ENCODE measurements around the gene SFTPD.
A peak's percentile ranks its signal among the peaks of the same experiment; 100 is the strongest.
"Not testable (repeated sequence)": the region's sequence is repeated elsewhere in the genome, so short reads cannot be mapped to it uniquely, and the experiment has no call there.

The SFTPD gene

GRCh38 chr10:79986661-79987060, 37.8 kb upstream of the SFTPD start:
- H3K9ac ChIP-seq (ENCODE audit: low read length); H2AFZ ChIP-seq (ENCODE audit: insufficient read depth, low read length, poor library complexity); H2AK5ac ChIP-seq (ENCODE audit: low read length); H3K27me3 ChIP-seq (ENCODE audit: insufficient read depth, low read length); H3K14ac ChIP-seq (ENCODE audit: low read length); H3K4ac ChIP-seq (ENCODE audit: low read depth, low read length); H3K23ac ChIP-seq (ENCODE audit: low read length); H4K12ac ChIP-seq (ENCODE audit: low read depth, low read length); H3K79me1 ChIP-seq (ENCODE audit: low read length); H3K9me3 ChIP-seq (ENCODE audit: insufficient read depth, low read depth, low read length); H3K27ac ChIP-seq (ENCODE audit: low read depth, low read length); H2BK5ac ChIP-seq (ENCODE audit: low read depth, low read length, poor library complexity); H3K4me2 ChIP-seq (ENCODE audit: low read length); H3K36me3 ChIP-seq (ENCODE audit: control insufficient read depth in 1 of 2, insufficient read depth in 2 of 2, low read length in 2 of 2); H3K4me3 ChIP-seq (ENCODE audit: low read depth, low read length); H3K18ac ChIP-seq (ENCODE audit: low read length); H2BK120ac ChIP-seq (ENCODE audit: insufficient read depth, low read length, poor library complexity); DNase-seq; H4K91ac ChIP-seq (ENCODE audit: low read depth, low read length); H2BK12ac ChIP-seq (ENCODE audit: low read length); H4K8ac ChIP-seq (ENCODE audit: low read depth, low read length); H3K4me1 ChIP-seq (ENCODE audit: control insufficient read depth in 1 of 2, insufficient read depth in 2 of 2, low read length in 2 of 2); H3K79me2 ChIP-seq (ENCODE audit: control insufficient read depth, insufficient read depth, low read length, poor library complexity): not testable (repeated sequence)
- WGBS (ENCODE audit: extremely low coverage, insufficient coverage, insufficient read length): no CpG with 5 or more reads among the region's 2 CpGs

- Histone ChIP-seq H4K12ac (ENCODE audit: low read depth, low read length) (no peak overlapping the region), H3K36me3 (ENCODE audit: control insufficient read depth in 1 of 2, insufficient read depth in 2 of 2, low read length in 2 of 2) (no peaks in the 10 kb centered on the region), H3K4me1 (ENCODE audit: control insufficient read depth in 1 of 2, insufficient read depth in 2 of 2, low read length in 2 of 2) (peaks cover 0 to 5% of the 10 kb centered on the region in 2 experiments), H3K4me2 (ENCODE audit: low read length) (no peak overlapping the region), H3K79me1 (ENCODE audit: low read length) (peaks cover 5% of the 10 kb centered on the region), H3K9me3 (ENCODE audit: insufficient read depth, low read depth, low read length) (no peaks in the 10 kb centered on the region), H3K4me3 (ENCODE audit: low read depth, low read length) (no peak overlapping the region), H2BK5ac (ENCODE audit: low read depth, low read length, poor library complexity) (no peak overlapping the region), H2BK120ac (ENCODE audit: insufficient read depth, low read length, poor library complexity) (no peak overlapping the region), H3K4ac (ENCODE audit: low read depth, low read length) (no peak overlapping the region), H4K8ac (ENCODE audit: low read depth, low read length) (no peak overlapping the region), H2AK5ac (ENCODE audit: low read length) (no peak overlapping the region), H3K27me3 (ENCODE audit: insufficient read depth, low read length) (peaks cover 3% of the 10 kb centered on the region), H3K79me2 (ENCODE audit: control insufficient read depth, insufficient read depth, low read length, poor library complexity) (peaks cover 3% of the 10 kb centered on the region), H4K91ac (ENCODE audit: low read depth, low read length) (no peak overlapping the region), H3K9ac (ENCODE audit: low read length) (no peak overlapping the region), H2AFZ (ENCODE audit: insufficient read depth, low read length, poor library complexity) (no peak overlapping the region), H3K14ac (ENCODE audit: low read length) (no peak overlapping the region), H2BK12ac (ENCODE audit: low read length) (no peak overlapping the region), H3K23ac (ENCODE audit: low read length) (no peak overlapping the region), H3K27ac (ENCODE audit: low read depth, low read length) (no peak overlapping the region), H3K18ac (ENCODE audit: low read length) (no peak overlapping the region)
- DNase-seq: peak in 1 of 2 donors; percentile 30
- WGBS (ENCODE audit: extremely low coverage, insufficient coverage, insufficient read length): no CpG with 5 or more reads among the region's 3 CpGs
Observed at GRCh38 chr10:79985481-79986072, 36.7 kb upstream of the SFTPD start.

- Histone ChIP-seq H3K9me3 (ENCODE audit: insufficient read depth, low read depth, low read length) (no peaks in the 10 kb centered on the region), H4K91ac (ENCODE audit: low read depth, low read length) (no peak overlapping the region), H3K36me3 (ENCODE audit: control insufficient read depth in 1 of 2, insufficient read depth in 2 of 2, low read length in 2 of 2) (no peaks in the 10 kb centered on the region), H3K4me2 (ENCODE audit: low read length) (no peak overlapping the region), H3K23ac (ENCODE audit: low read length) (no peak overlapping the region), H2BK12ac (ENCODE audit: low read length) (no peak overlapping the region), H3K27ac (ENCODE audit: low read depth, low read length) (no peak overlapping the region), H2BK120ac (ENCODE audit: insufficient read depth, low read length, poor library complexity) (no peak overlapping the region), H4K8ac (ENCODE audit: low read depth, low read length) (no peak overlapping the region), H3K79me1 (ENCODE audit: low read length) (peaks cover 5% of the 10 kb centered on the region), H4K12ac (ENCODE audit: low read depth, low read length) (no peak overlapping the region), H3K18ac (ENCODE audit: low read length) (no peak overlapping the region), H3K4ac (ENCODE audit: low read depth, low read length) (no peak overlapping the region), H2AK5ac (ENCODE audit: low read length) (no peak overlapping the region), H3K14ac (ENCODE audit: low read length) (no peak overlapping the region), H3K27me3 (ENCODE audit: insufficient read depth, low read length) (peaks cover 3% of the 10 kb centered on the region), H2AFZ (ENCODE audit: insufficient read depth, low read length, poor library complexity) (no peak overlapping the region), H2BK5ac (ENCODE audit: low read depth, low read length, poor library complexity) (no peak overlapping the region), H3K9ac (ENCODE audit: low read length) (no peak overlapping the region), H3K4me3 (ENCODE audit: low read depth, low read length) (no peak overlapping the region), H3K79me2 (ENCODE audit: control insufficient read depth, insufficient read depth, low read length, poor library complexity) (peaks cover 3% of the 10 kb centered on the region), H3K4me1 (ENCODE audit: control insufficient read depth in 1 of 2, insufficient read depth in 2 of 2, low read length in 2 of 2) (peaks cover 0 to 5% of the 10 kb centered on the region in 2 experiments)
- DNase-seq: peak; percentile 61 to 64
- WGBS (ENCODE audit: extremely low coverage, insufficient coverage, insufficient read length): no CpG with 5 or more reads among the region's 9 CpGs
Observed at GRCh38 chr10:79984851-79985250, 35.9 kb upstream of the SFTPD start.

- H2BK120ac ChIP-seq (ENCODE audit: insufficient read depth, low read length, poor library complexity): no peak overlapping the region
- H3K18ac ChIP-seq (ENCODE audit: low read length): no peak overlapping the region
- H4K8ac ChIP-seq (ENCODE audit: low read depth, low read length): no peak overlapping the region
- H2BK12ac ChIP-seq (ENCODE audit: low read length): no peak overlapping the region
- H3K4me2 ChIP-seq (ENCODE audit: low read length): no peak overlapping the region
- no peak overlapping the region for H3K4ac ChIP-seq (ENCODE audit: low read depth, low read length)
- H3K4me3 ChIP-seq (ENCODE audit: low read depth, low read length): no peak overlapping the region
- H4K91ac ChIP-seq (ENCODE audit: low read depth, low read length): no peak overlapping the region
- H3K23ac ChIP-seq (ENCODE audit: low read length): no peak overlapping the region
- no peak overlapping the region for H2AFZ ChIP-seq (ENCODE audit: insufficient read depth, low read length, poor library complexity)
- H2BK5ac ChIP-seq (ENCODE audit: low read depth, low read length, poor library complexity): no peak overlapping the region
- peaks cover 3% of the 10 kb centered on the region for H3K79me2 ChIP-seq (ENCODE audit: control insufficient read depth, insufficient read depth, low read length, poor library complexity)
- no peak overlapping the region for H3K14ac ChIP-seq (ENCODE audit: low read length)
- H3K9me3 ChIP-seq (ENCODE audit: insufficient read depth, low read depth, low read length): no peaks in the 10 kb centered on the region
- no peak overlapping the region for H4K12ac ChIP-seq (ENCODE audit: low read depth, low read length)
- DNase-seq: no peak
- no peaks in the 10 kb centered on the region for H3K36me3 ChIP-seq (ENCODE audit: control insufficient read depth in 1 of 2, insufficient read depth in 2 of 2, low read length in 2 of 2)
- WGBS (ENCODE audit: extremely low coverage, insufficient coverage, insufficient read length): no CpG with 5 or more reads among the region's 40 CpGs
- H3K4me1 ChIP-seq (ENCODE audit: control insufficient read depth in 1 of 2, insufficient read depth in 2 of 2, low read length in 2 of 2): peaks cover 0 to 5% of the 10 kb centered on the region in 2 experiments
- H3K9ac ChIP-seq (ENCODE audit: low read length): no peak overlapping the region
- H2AK5ac ChIP-seq (ENCODE audit: low read length): no peak overlapping the region
- H3K79me1 ChIP-seq (ENCODE audit: low read length): peaks cover 5% of the 10 kb centered on the region
- H3K27me3 ChIP-seq (ENCODE audit: insufficient read depth, low read length): peaks cover 3% of the 10 kb centered on the region
- H3K27ac ChIP-seq (ENCODE audit: low read depth, low read length): no peak overlapping the region
Observed at GRCh38 chr10:79983286-79983909, 34.5 kb upstream of the SFTPD start.

Measured in trophoblast cell (in vitro differentiated cells and primary cell).